Effector CD8-positive, alpha-beta T cell (primary cell): Measurements from ENCODE around the gene BSG.

Experiments
- DNase-seq: peaks from one replicate; lab custom pipeline; 2025; lab: John Stamatoyannopoulos, UW

BSG gene

GRCh38 chr19:540867-541637, 31.3 kb upstream of the BSG start:
- DNase-seq = no peak

GRCh38 chr19:541699-542098, 30.7 kb upstream of the BSG start:
- DNase-seq = no peak

GRCh38 chr19:542173-542866, 30.1 kb upstream of the BSG start:
- DNase-seq = no peak

DNA sequence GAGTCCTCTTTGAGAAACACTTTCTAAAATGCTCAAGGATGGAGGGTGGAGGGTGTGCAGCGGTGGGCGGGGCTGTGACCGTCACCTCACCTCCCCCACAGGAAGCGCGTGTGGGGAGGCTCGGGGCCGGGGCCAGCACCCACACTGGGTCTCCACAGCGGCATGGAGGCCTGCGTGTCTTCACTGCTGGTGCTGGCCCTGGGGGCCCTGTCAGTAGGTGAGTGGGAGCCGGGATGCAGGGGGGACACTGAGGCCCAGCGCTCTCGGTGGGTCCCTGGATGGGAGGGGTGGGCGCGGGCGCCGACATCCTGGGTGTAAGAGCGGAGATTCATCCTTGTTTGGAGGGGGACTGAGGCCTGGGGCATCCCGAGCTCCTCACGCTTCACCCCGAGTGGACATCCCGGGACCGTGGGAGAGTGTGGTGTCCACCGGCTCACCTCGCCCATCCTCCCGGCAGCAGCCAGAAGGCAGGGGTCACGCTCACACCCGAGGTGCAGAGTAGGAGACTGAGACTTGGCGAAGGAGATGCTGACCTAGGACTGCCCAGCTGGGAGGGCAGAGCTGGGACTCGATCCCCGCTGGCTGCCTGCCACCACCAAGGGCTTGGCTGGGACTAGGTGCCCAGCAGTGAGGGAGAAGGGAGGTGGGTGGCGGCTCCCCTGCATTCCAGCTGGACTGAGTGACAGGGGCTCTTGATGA, 28.3 kb upstream of the BSG start, which contains the start of gene GZMM:
GZMM (plus strand) TSS at position 144 of the 699 bp plus-strand sequence; CDS start at position 163, 19 bp downstream.
- DNase-seq = peak; percentile 55

DNA sequence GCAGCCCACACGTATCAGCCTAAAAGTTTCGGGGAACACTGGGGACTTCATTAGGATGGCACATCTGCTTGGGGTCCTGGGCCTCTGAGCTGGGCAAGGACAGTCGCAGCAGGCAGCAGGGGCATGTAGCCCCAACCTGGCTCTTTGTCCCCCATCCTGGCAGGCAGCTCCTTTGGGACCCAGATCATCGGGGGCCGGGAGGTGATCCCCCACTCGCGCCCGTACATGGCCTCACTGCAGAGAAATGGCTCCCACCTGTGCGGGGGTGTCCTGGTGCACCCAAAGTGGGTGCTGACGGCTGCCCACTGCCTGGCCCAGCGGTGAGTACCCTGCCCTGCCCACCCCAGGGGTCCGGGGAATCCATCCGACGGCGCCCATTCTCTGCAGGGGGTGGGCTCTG, 25.3 kb upstream of the BSG start:
- no peak for DNase-seq

DNA sequence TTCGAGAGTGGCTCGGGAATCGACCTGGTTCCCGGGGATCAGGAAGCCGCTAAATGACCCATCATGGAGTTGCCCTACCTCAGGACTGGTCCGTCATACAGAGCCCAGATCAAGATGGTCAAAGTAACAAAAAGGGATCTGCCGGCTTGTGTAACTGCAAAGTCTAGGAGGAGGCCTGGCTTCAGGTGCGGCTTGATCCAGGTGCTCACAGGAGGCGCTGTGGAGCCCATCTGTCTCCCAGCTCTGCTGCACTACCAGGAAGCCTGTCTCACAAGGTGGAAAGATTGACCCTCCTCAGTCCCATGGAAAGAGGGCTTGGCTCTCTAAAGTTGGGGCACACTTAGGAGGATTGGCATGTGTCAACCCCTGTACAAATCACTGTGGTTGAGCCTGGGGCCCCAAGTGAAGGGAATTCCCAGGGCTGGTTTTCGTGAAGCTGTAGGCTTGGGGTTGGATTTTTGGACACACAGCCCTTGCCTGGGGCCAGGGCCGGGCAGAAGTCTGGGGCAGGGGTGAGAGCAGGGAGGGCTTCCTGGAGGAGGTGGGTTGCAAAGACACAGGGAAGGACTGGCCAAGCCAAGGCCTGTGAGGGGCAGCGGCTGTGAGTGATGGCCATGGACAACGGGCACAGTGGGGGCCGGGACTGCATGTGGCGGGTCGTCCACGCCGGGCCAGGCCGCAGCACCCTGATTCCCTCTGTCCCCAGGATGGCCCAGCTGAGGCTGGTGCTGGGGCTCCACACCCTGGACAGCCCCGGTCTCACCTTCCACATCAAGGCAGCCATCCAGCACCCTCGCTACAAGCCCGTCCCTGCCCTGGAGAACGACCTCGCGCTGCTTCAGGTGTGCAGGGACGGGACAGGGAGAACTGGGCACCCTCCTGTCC, 24.3 kb upstream of the BSG start:
- no peak for DNase-seq

DNA sequence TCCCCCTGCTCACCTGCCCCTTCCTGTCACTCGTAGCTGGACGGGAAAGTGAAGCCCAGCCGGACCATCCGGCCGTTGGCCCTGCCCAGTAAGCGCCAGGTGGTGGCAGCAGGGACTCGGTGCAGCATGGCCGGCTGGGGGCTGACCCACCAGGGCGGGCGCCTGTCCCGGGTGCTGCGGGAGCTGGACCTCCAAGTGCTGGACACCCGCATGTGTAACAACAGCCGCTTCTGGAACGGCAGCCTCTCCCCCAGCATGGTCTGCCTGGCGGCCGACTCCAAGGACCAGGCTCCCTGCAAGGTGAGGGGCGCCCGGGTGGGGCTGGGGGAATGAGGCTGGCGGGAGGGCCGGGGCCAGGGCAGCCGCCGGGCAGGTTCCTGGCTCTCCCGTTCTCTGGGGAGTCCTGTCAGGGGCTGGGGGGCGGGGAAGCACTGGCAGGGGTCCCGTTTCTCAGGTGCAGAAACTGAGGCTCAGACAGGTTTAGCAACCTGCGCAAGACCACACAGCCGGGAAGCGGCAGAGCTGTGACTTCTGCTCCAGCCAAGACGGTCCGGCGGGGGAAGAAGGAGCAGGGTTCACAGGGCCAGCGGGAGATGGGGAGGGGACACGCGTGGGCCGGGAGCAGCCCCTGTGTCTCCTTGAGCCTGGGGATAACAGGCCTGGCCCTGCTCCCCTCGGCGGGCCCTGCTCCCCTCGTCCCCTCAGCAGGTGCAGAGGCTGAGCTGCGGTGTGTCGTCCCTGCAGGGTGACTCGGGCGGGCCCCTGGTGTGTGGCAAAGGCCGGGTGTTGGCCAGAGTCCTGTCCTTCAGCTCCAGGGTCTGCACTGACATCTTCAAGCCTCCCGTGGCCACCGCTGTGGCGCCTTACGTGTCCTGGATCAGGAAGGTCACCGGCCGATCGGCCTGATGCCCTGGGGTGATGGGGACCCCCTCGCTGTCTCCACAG, 23.2 kb upstream of the BSG start:
- no peak for DNase-seq

DNA sequence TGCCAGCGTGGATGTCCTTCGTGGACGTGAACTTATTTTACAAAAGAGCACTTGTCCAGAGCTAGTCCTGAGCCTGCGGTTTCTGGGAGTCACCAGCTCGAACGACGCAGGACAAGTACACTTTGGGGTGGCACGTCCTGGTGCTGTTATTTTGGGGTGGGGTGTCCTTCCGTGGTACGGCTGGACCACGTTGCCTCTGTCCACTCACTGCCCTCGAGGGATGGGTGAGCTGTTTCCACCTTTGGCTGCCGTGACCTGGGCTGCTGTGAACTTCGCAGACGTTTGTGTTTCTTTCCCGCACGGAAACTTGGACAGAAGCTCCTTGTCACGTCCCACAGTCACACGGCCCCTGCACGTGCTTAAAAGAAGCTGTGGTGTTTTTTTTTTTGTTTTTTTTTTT, 17.6 kb upstream of the BSG start:
- DNase-seq = no peak

DNA sequence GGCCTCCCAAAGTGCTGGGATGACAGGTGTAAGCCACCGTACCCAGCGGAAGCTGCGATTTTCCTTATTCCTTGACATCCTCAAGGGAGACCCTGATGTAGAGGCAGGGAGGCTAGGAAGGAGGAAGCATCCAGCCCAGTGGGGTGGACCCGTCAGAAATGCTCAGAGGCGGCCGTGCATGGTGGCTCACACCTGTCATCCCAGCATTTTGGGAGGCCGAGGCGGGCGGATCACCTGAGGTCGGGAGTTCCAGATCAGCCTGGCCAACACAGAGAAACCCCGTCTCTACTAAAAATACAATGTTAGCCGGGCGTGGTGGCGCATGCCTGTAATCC, 17.0 kb upstream of the BSG start:
- no peak for DNase-seq

- no peak for DNase-seq
Measured at GRCh38 chr19:556611-557382, 15.6 kb upstream of the BSG start.

- DNase-seq = no peak
Measured at GRCh38 chr19:558770-559439, 13.5 kb upstream of the BSG start.

DNA sequence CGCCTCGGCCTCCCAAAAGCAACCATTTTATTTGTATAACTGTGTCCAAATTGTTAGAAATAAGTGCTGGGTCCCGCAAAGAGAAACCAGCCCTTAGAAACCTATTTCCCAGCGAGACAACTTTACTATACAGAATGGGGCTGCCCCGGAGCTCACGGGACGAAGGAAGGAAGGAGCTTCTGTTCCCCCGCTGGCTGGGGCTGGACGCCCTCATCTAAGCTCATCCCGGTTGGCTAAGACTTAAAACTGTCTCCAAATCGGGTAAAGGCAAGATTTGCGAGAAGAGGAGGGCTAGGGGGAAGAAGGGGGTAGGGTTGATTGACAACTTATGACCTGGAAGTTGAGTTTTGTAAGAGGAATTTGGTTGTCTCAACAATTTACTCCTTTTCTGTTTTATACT, 12.3 kb upstream of the BSG start:
- no peak for DNase-seq

GRCh38 chr19:566403-566802, 6.0 kb upstream of the BSG start:
- DNase-seq = no peak

DNA sequence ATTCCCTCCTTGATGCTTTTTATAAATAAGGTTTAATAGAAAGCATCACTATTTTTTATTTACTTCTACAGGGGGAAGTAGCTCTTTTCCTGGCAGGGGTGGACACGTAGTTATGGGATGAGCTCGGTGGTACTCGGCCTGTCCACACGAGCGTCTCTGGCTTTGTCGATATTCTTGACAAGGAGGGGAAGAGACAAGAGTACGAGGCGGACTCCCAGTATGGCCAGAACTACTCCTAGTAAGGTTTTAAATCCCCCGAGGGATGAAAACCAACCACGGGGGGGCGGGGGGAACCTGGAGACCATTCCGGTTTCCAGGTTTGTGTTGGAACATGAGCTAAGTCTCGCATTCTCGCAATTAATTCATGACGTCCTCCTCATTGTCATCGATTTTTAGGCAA, 5.6 kb upstream of the BSG start:
- DNase-seq = no peak

DNA sequence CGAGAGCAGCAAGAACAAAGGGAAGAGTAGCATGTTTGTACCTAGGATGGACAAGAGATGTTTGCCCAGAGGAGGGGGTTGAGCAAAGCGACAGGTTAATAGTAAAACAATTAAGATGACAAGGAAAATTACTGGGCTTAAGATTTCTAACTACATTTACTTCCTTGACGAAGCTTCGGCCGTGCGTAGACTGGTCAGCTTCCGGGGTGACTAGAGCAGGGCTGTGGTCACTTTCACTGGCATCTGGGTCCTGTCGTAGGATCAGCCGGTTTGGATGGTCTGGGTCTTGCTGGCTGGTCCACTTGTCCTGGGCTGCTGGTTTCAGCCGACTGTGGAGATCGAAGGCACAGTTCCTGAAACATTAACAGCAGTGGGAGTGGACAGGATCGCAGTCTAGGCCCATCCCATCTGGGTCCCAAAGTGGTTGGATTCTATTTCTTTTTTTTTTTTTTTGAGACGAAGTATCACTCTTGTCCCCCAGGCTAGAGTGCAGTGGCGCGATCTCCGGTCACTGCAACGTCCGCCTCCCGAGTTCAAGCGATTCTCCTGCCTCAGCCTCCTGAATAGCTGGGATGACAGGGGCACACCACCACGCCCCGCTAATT, 5.0 kb upstream of the BSG start:
- no peak for DNase-seq

DNA sequence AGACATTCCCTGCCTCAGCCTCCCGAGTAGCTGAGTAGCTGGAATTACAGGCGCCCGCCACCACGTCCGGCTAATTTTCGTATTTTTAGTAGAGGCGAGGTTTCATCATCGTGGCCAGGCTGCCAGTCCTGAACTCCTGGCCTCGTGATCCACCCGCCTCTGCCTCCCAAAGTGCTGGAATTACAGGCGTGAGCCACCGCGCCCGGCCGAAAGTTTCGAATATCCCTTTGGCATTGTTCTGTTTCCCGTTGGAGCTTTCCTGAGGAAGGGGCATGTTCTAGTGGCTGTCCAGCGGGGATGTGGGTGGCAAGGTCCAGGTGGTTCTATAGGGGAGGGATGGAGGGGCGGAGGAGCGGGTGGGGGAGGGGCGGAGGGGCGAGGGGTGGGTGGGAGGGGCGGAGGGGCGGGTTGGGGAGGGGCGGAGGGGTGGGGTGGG, 2.1 kb upstream of the BSG start:
- DNase-seq = peak; percentile 23

- DNase-seq = peak; percentile 43
Measured at GRCh38 chr19:570937-571565, 1.3 kb upstream of the BSG start.

- DNase-seq = no peak
Measured at GRCh38 chr19:571566-571974, 826 bp upstream of the BSG start.
